ENCODE results near the gene RASGEF1C.

The RASGEF1C gene

GRCh38 chr5:180113660-180114303 lies 95.2 kb downstream of the RASGEF1C start:
- Histone ChIP-seq H3K9ac (ENCODE audit: low read length) (no peak overlapping the region), H3K79me2 (ENCODE audit: insufficient read depth, low read length) (no peaks in the 10 kb centered on the region), H3K4me2 (ENCODE audit: low read depth, low read length, poor library complexity, severe bottlenecking) (no peak overlapping the region), H3K9me3 (ENCODE audit: insufficient read depth, low read length) (no peaks in the 10 kb centered on the region), H3F3A (ENCODE audit: insufficient read depth) (no peaks in the 10 kb centered on the region), H3K9me2 (replicated peaks; ENCODE audit: insufficient read depth, low read length) (no peaks in the 10 kb centered on the region), H3K27me3 (ENCODE audit: low read length) (no peaks in the 10 kb centered on the region), H4K20me1 (ENCODE audit: low read depth, low read length) (no peaks in the 10 kb centered on the region), H2AFZ (ENCODE audit: low read depth, low read length, severe bottlenecking) (no peak overlapping the region), H3K27ac (ENCODE audit: low read depth, low read length) (no peak overlapping the region), H3K4me3 (ENCODE audit: insufficient read depth, low read length, poor library complexity, severe bottlenecking) (no peak overlapping the region), H3K36me3 (ENCODE audit: low read length) (no peaks in the 10 kb centered on the region)
- no peak for TF ChIP-seq EZH2phosphoT487 (conservative IDR thresholded peaks at IDR 0.05; ENCODE audit: low read length)
- no peak for TF ChIP-seq CTCF (IDR thresholded peaks at IDR 0.05; ENCODE audit: insufficient read depth, low read length, poor library complexity, severe bottlenecking)

- Histone ChIP-seq H3F3A (ENCODE audit: insufficient read depth) (no peaks in the 10 kb centered on the region), H3K9me3 (ENCODE audit: insufficient read depth, low read length) (no peaks in the 10 kb centered on the region), H3K27me3 (ENCODE audit: low read length) (no peaks in the 10 kb centered on the region), H3K9ac (ENCODE audit: low read length) (no peak overlapping the region), H3K4me2 (ENCODE audit: low read depth, low read length, poor library complexity, severe bottlenecking) (no peak overlapping the region), H2AFZ (ENCODE audit: low read depth, low read length, severe bottlenecking) (no peak overlapping the region), H3K27ac (ENCODE audit: low read depth, low read length) (no peak overlapping the region), H3K79me2 (ENCODE audit: insufficient read depth, low read length) (no peaks in the 10 kb centered on the region), H3K4me3 (ENCODE audit: insufficient read depth, low read length, poor library complexity, severe bottlenecking) (no peak overlapping the region), H4K20me1 (ENCODE audit: low read depth, low read length) (no peaks in the 10 kb centered on the region), H3K36me3 (ENCODE audit: low read length) (no peaks in the 10 kb centered on the region), H3K9me2 (replicated peaks; ENCODE audit: insufficient read depth, low read length) (no peaks in the 10 kb centered on the region)
- TF ChIP-seq EZH2phosphoT487 (conservative IDR thresholded peaks at IDR 0.05; ENCODE audit: low read length): no peak
- TF ChIP-seq CTCF (IDR thresholded peaks at IDR 0.05; ENCODE audit: insufficient read depth, low read length, poor library complexity, severe bottlenecking): no peak
These were observed 96.7 kb downstream of the RASGEF1C start for GRCh38 chr5:180112181-180112861.

GRCh38 chr5:180111273-180112002 lies 97.6 kb downstream of the RASGEF1C start:
- Histone ChIP-seq H3K79me2 (ENCODE audit: insufficient read depth, low read length) (no peaks in the 10 kb centered on the region), H3K9me3 (ENCODE audit: insufficient read depth, low read length) (peaks cover 8% of the 10 kb centered on the region; the same call in 1 of the 2 replicates), H2AFZ (ENCODE audit: low read depth, low read length, severe bottlenecking) (no peak overlapping the region), H3F3A (ENCODE audit: insufficient read depth) (no peaks in the 10 kb centered on the region), H3K9me2 (replicated peaks; ENCODE audit: insufficient read depth, low read length) (no peaks in the 10 kb centered on the region), H3K27ac (ENCODE audit: low read depth, low read length) (no peak overlapping the region), H3K4me2 (ENCODE audit: low read depth, low read length, poor library complexity, severe bottlenecking) (no peak overlapping the region), H3K4me3 (ENCODE audit: insufficient read depth, low read length, poor library complexity, severe bottlenecking) (no peak overlapping the region), H4K20me1 (ENCODE audit: low read depth, low read length) (no peaks in the 10 kb centered on the region), H3K9ac (ENCODE audit: low read length) (no peak overlapping the region), H3K36me3 (ENCODE audit: low read length) (no peaks in the 10 kb centered on the region), H3K27me3 (ENCODE audit: low read length) (no peaks in the 10 kb centered on the region)
- TF ChIP-seq EZH2phosphoT487 (conservative IDR thresholded peaks at IDR 0.05; ENCODE audit: low read length): no peak
- TF ChIP-seq CTCF (IDR thresholded peaks at IDR 0.05; ENCODE audit: insufficient read depth, low read length, poor library complexity, severe bottlenecking): no peak
